Measurements from ENCODE around the gene EPS8L3. TPM values are rescaled to one million over a fixed set of nuclear protein-coding genes. Genes with fewer than 3 reads are reported as not detected.

EPS8L3 gene
- total and polyA plus RNA-seq, 9 of the 15 experiments (the other 6 are each of a cell fraction or from before 2014, with no cell fraction given) = 0.09 to 0.42 (median 0.14) TPM; not detected in 5

DNA sequence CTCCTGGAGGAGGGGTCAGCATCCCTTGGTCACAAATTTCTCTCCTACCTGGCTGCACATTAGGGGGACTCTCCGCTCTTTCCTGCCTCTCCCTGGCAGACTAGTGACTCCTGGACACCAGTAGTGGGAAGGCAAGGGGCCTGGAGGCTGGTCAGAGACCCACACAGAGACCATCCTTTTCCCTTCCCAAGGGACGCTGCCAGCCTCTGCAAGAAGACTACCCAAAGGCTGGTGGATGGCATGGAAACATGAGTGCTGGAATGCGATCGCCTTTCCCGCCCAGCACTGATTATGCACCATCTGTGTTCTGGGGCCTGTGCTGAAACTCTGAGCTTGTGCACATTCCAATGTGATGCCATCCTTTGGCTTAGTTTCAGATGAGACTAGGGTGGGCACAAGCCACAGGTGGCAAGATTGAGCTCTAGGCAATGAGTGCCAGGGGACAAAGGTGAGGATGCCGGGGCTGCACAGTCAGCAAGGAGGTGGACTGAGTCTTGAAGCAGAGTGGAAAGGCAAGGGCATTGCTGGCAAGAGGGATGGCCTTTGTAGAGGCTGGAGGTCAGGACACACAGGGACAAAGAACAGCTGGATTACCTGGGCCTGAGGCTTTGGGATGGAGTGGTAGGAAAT is 12.6 kb upstream of the EPS8L3 start:
- WGBS (ENCODE audit: insufficient coverage, low coverage, missing lambda C conversion rate) = 12% methylated on average over 6 of the region's 6 CpGs
- Histone ChIP-seq H2AFZ (ENCODE audit: low read depth, low read length) (no peak overlapping the region), H3K4me3 (no peak overlapping the region), H3K27ac (ENCODE audit: extremely low read depth, low read depth, low read length) (no peak overlapping the region), H3K9me1 (ENCODE audit: control insufficient read depth, insufficient read depth, low read length) (no peaks in the 10 kb centered on the region), H3K9me3 (replicated peaks; ENCODE audit: control insufficient read depth, insufficient read depth, low read depth, low read length) (no peaks in the 10 kb centered on the region; the same call in none of the 2 replicates), H3K4me1 (replicated peaks in 1 of 2; ENCODE audit: control insufficient read depth in 2 of 2, insufficient read depth in 2 of 2, low read length in 2 of 2) (peaks cover 9 to 11% of the 10 kb centered on the region in 2 experiments; a peak in 3 of 5 replicates), H3K4me2 (ENCODE audit: insufficient read depth, low read length) (no peak overlapping the region), H3K9ac (ENCODE audit: insufficient read depth in 1 of 2, low read depth in 2 of 2, low read length in 2 of 2) (no peak overlapping the region), H4K20me1 (replicated peaks; ENCODE audit: control insufficient read depth, insufficient read depth, low read length) (no peaks in the 10 kb centered on the region), H3K79me2 (ENCODE audit: control insufficient read depth, insufficient read depth, low read length) (no peaks in the 10 kb centered on the region), H3K27me3 (ENCODE audit: control insufficient read depth in 2 of 2, insufficient read depth in 2 of 2, low read length in 2 of 2) (no peaks in the 10 kb centered on the region), H3K36me3 (ENCODE audit: control insufficient read depth, insufficient read depth, low read length) (no peaks in the 10 kb centered on the region)
- FAIRE-seq = no peak
- no peak for DNase-seq (ENCODE audit: extremely low read depth in 1 of 4, low spot score in 3 of 4)
- TF ChIP-seq MCM7 (IDR thresholded peaks at IDR 0.05) (no peak), ZC3H4 (CRISPR knock-in tag; IDR thresholded peaks at IDR 0.05; ENCODE audit: borderline replicate concordance) (peak; percentile 33; the same call in 1 of the 2 replicates)
- TF ChIP-seq, protein P1, sequence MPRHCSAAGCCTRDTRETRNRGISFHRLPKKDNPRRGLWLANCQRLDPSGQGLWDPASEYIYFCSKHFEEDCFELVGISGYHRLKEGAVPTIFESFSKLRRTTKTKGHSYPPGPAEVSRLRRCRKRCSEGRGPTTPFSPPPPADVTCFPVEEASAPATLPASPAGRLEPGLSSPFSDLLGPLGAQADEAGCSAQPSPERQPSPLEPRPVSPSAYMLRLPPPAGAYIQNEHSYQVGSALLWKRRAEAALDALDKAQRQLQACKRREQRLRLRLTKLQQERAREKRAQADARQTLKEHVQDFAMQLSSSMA (CRISPR knock-in tag; IDR thresholded peaks at IDR 0.05) = no peak
- no TSS peak for BruUV-seq (replicated peaks)
- ChIA-PET POLR2A (interaction anchor here (0.6 to 10.2 kb wide), 6 partner anchors 9 to 647 kb away, joined by 3 to 99 read pairs (median 4); partner anchors contain the start of gene AHCYL1), CTCF (ENCODE audit: low intra/inter-chr PET ratio) (interaction anchor here (0.6 to 7.1 kb wide), 10 partner anchors 9 to 283 kb away, joined by 3 to 202 read pairs (median 5); partner anchors contain the start of gene AHCYL1)
- intact Hi-C loops (cut with micrococcal nuclease) = loop anchor here (1.0 to 5.0 kb wide), 3 partner anchors 235 to 684 kb away; partner anchors contain the start of gene UBL4B
- no peak for ATAC-seq
- in situ Hi-C loops (cut with MboI) = loop anchor here (5.0 kb wide), 2 partner anchors 141 to 206 kb away; partner anchors contain the start of gene AHCYL1
